ENCODE measurements around the gene INS. TPM values are rescaled to one million over a fixed set of nuclear protein-coding genes. Genes with fewer than 3 reads are reported as not detected.

The INS gene
- total and polyA plus RNA-seq, 4 donors, result 0.16 to 0.37 TPM; not detected in 2

- DNase-seq (ENCODE audit: low spot score), result no peak
- Histone ChIP-seq H3K9ac (ENCODE audit: low read depth in 1 of 2, low read length in 2 of 2) (no peak overlapping the region), H3K36me3 (ENCODE audit: control insufficient read depth in 4 of 4, insufficient read depth in 3 of 4, low read depth in 1 of 4, low read length in 3 of 4) (peaks cover 11 to 35% (median 27%) of the 10 kb centered on the region in 4 donors), H3K4me1 (ENCODE audit: control insufficient read depth in 4 of 4, insufficient read depth in 4 of 4, low read length in 3 of 4) (peaks cover 2 to 28% (median 20%) of the 10 kb centered on the region in 4 donors), H3K9me3 (ENCODE audit: control insufficient read depth in 4 of 4, low read length in 3 of 4) (no peaks in the 10 kb centered on the region), H3K27me3 (ENCODE audit: control insufficient read depth in 4 of 4, insufficient read depth in 4 of 4, low read length in 3 of 4) (no peaks in the 10 kb centered on the region), H3K27ac (ENCODE audit: low read depth in 1 of 2, low read length in 2 of 2) (no peak overlapping the region), H3K4me3 (ENCODE audit: low read depth in 1 of 3, low read length in 3 of 3) (no peak overlapping the region)
- no peak for TF ChIP-seq RXRA (IDR thresholded peaks at IDR 0.05)
- TF ChIP-seq CTCF (IDR thresholded peaks at IDR 0.05; ENCODE audit: low read depth, low read length, missing input control), result no peak
- no peak for TF ChIP-seq EGR1 (IDR thresholded peaks at IDR 0.05; ENCODE audit: low read depth in 2 of 2)
- TF ChIP-seq YY1 (IDR thresholded peaks at IDR 0.05), result no peak
- TF ChIP-seq MAX (IDR thresholded peaks at IDR 0.05), result no peak
- no peak for TF ChIP-seq ATF3 (IDR thresholded peaks at IDR 0.05)
- no peak for TF ChIP-seq TAF1 (conservative IDR thresholded peaks at IDR 0.05)
- no peak for TF ChIP-seq FOXA1 (IDR thresholded peaks at IDR 0.05)
- no peak for TF ChIP-seq NR2F2 (IDR thresholded peaks at IDR 0.05)
- TF ChIP-seq ZBTB33 (IDR thresholded peaks at IDR 0.05), result no peak
- no peak for TF ChIP-seq HNF4A (conservative IDR thresholded peaks at IDR 0.05)
- TF ChIP-seq FOXA2 (IDR thresholded peaks at IDR 0.05), result no peak
- TF ChIP-seq RAD21 (IDR thresholded peaks at IDR 0.05), result no peak
- no peak for TF ChIP-seq SP1 (IDR thresholded peaks at IDR 0.05)
- TF ChIP-seq GABPA (IDR thresholded peaks at IDR 0.05 in 1 of 2, conservative IDR thresholded peaks at IDR 0.05 in 1 of 2), result no peak
- TF ChIP-seq REST (IDR thresholded peaks at IDR 0.05), result no peak
- TF ChIP-seq JUND (IDR thresholded peaks at IDR 0.05), result no peak
- TF ChIP-seq HNF4G (IDR thresholded peaks at IDR 0.05), result no peak
- 75% methylated on average over 19 of the region's 19 CpGs for WGBS
Observed at GRCh38 chr11:2146051-2146450, 15.0 kb downstream of the INS start.

Data from liver (tissue), 9 donors.